ENCODE results near the gene HS3ST5.

HS3ST5 gene, protein sequence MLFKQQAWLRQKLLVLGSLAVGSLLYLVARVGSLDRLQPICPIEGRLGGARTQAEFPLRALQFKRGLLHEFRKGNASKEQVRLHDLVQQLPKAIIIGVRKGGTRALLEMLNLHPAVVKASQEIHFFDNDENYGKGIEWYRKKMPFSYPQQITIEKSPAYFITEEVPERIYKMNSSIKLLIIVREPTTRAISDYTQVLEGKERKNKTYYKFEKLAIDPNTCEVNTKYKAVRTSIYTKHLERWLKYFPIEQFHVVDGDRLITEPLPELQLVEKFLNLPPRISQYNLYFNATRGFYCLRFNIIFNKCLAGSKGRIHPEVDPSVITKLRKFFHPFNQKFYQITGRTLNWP

DNA sequence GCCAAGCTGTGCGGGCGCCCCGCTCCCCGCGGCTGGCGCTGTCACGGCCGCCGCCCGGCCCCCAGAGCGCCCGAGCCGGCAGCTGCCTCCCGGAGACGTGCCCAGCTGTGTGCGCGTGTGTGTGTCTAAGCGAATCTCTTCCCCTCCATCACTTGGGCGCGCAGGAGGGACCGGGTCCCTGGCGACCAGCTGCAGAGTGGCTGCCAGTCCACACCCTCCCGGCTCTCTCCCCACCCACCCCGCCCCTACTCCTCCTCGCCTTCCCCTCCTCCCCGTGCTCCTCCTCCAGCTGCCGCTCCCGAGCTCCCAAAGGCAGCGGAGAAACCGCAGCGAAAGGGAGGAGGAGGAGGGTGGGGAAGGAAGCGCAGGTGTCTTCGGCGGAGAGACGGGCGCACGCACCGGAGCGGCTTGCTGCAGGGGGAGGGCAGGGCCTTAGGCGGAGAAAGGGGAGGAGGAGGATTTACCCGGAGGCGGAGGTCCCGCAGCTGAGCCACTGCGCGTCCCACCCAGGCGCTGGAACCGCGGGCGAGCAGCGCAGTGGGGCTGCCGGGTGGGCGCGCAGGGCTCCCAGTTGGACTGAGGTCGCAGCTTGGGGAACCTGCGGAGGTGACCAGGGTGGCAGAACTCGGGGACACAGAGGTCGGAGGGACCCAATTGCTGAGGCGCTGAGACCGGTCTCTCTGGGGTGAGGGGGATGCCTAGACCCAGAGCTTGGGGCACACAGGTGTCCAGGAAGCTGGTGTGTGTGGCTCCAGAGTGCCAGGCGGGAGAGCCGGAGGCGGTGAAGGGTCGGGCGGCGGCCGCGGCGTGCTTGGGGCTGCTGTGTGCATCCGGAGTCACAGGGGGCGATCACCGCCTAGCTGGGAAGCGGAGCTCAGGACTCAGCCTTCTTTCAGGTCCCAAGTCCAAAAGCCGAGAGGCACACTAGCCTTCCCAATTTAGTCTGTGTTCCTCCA is at the start of gene HS3ST5:
Gene HS3ST5 (minus strand): TSS at position 198 of the 956 bp plus-strand sequence. CDS start 280,178 bp downstream, outside the sequence.
- no peak for DNase-seq

DNA sequence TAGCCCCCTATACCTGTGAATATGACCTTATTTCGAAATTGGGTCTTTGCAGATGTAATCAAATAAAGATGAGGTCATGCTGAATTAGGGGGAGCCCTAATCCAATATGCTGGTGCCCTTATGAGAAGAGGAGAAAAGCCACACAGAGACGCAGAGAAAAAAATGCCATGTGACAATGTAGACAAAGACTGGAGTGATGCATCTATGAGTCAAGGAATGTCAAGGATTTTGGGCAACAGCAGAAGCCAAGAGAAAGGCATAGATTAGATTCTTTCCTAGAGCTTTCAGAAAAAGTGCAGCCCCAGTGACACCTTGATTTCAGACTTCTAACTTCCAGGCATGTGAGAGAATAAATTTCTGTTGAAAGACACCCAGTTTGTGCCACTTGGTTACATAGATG is 47.4 kb upstream of the HS3ST5 start:
- DNase-seq = no peak

GRCh38 chr6:114389111-114389510 is 46.3 kb upstream of the HS3ST5 start:
- DNase-seq = no peak

- no peak for DNase-seq
Observed at GRCh38 chr6:114382406-114382805, 39.6 kb upstream of the HS3ST5 start.

GRCh38 chr6:114377881-114378280 is 35.1 kb upstream of the HS3ST5 start:
- no peak for DNase-seq

DNA sequence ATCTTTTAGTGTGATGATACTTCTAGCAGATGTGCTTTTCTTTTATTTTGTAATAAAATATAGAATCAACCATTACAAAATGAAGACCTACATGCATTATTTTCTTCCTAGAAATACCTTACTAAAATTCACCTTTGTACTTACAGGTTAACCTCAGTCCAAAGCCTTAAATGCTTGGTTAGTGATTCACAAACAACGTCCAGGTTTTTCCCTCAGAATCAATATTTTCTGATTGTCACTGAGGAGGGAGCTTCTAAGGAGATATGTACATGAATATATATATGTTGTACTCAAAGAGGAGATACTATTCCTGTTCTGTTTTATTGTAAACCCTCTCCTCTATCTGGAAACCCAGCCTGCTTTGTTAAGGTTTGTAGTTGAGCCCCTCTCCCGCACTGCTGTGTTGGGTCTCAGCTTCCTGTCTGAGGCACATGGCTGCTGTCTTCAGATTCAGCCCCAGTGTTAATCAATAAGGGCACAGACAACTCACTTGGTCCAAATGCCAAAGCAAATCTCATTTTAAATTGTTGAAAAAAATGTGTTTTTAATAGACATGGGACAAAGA is 33.9 kb upstream of the HS3ST5 start:
- DNase-seq = no peak

- DNase-seq = no peak
Observed at GRCh38 chr6:114375541-114376192, 32.8 kb upstream of the HS3ST5 start.

DNA sequence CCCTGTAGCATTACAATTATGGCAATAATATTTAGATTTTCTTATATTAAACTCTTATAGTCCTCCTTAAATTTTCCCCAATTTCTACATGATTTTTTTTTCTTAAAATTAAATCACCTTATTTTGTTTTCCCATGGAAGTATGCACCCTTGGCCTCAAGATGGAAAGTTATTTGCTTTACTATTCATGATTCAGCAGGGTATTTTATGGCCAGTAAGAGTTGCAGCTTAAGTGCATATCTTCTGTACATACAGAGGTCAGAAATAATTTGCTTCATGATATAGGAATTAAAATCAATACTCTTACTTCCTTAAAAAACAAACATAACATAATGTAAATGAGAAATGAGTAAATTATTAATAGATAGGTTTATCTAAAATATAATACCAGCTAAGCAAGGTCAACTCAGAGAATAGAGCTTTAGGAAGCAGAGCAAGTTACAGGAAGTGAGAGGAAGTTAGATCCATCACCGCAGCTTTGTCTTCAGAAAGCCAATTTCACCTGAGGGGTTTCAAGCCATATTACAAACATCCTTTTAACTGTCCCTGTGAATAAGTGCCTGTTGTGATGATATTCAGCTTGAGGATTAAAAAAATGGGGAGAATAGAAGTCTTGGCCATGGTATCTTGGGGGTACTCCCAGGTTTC is 24.6 kb upstream of the HS3ST5 start:
- DNase-seq = no peak

DNA sequence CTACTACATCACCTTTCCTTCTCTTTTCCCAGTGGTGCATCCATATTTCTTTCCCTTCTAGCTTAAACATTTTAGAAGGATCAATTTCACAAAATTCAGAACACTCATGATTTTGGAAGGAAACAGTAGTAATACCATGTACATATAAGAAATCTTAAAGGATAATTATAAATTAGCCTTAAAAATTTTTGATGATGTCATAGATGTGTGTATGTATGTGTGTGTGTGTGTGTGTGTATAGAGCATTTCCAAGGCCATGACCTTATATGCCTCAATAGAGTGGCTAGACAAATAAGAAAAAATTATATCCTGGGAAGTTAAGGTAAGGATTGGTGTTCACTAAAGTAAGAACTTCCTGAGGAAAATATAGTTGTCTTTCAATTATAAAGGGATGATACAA is 24.1 kb upstream of the HS3ST5 start:
- DNase-seq = no peak

DNA sequence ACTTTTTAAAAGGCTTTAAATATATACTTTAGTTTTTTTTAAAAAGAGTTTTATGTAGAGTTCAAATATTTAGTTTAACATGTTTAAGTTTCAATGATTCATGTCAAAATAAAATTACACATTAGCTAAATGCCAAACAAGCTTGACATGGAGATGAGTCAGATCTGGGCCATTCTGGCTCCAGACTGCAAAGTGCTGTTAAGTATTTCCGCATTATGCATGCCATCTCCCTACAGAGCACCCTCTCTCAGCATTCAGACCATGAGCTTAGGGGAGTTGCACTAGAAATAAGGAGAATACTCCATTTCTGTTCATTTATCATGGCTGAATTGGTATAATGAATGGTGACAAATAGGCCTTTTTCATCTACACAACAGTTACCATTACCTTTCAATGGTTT is 21.5 kb upstream of the HS3ST5 start:
- no peak for DNase-seq

DNA sequence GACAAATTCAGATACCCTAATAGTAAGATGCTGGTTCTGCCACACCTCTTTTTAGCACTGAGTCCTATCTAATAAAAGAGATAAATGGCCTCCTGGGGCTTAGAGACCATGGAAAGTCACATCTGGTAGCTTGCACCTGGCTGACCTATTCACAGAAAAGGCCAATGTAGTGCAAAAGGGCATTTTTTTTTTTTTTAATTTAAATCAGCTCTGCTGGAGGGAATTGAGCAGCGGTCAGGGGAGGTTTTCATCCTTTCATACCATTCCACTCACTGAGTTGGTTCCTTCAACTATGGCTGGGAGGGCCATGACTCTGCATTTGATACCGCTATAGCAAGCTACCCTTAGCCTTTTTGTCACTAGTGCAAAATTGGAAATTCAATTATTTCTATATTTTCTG is 20.1 kb upstream of the HS3ST5 start:
- no peak for DNase-seq

- DNase-seq = no peak
Observed at GRCh38 chr6:114362396-114362795, 19.6 kb upstream of the HS3ST5 start.

- DNase-seq = no peak
Observed at GRCh38 chr6:114361036-114361435, 18.2 kb upstream of the HS3ST5 start.

- no peak for DNase-seq
Observed at GRCh38 chr6:114355300-114355699, 12.5 kb upstream of the HS3ST5 start.

- no peak for DNase-seq
Observed at GRCh38 chr6:114354482-114354881, 11.7 kb upstream of the HS3ST5 start.

GRCh38 chr6:114346451-114346850 is 3.6 kb upstream of the HS3ST5 start:
- no peak for DNase-seq

DNA sequence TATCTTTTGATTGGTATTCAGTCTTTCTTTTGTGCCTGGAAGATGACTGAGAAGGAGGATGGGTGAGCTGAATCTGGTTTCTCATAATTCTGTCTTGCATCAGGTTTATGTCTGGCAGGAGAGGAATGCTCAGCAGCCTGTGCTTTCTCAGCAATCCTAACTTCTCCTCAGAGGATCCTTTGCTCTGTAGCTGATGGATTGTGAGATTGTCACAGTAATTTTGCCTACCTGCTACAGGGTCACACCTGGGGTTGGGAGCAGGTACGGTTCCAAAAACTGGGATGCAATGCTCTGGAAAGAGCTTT is 2.1 kb upstream of the HS3ST5 start:
- DNase-seq = no peak

DNA sequence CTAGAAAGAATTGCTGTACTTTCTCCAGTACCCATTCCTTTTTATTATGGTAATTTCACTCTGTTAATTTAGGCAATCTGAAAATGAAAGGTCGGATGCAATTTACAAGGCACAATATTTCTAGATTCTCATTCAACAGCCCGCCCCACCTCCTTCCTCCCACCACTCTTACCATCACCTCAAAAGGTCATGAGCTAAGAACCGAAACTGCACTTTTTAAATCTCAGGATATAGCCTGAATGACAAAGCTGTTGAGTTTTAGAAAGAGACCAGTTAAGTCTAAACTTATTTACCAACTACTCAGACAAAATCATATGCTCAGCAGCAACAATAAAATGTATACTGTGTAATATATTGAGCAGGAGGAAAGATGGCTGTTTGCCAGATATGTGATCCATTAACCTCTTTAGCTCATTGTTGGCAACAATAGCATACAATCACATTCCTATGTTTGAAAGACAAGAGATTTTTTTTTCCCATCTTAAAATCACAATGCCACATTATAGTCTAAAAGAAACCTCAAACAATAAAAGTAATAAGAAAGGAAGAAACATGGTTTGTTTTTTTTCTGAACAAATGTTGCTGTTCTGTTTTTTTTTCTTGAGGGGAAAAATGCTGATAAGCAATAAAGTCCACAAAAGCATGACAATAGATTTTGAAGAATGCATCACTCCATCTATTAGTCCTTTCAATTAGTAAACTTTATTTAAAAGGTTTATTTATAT is 1.6 kb upstream of the HS3ST5 start:
- no peak for DNase-seq

GRCh38 chr6:114343782-114344144 is 940 bp upstream of the HS3ST5 start:
- no peak for DNase-seq

GRCh38 chr6:114342086-114342825 is 567 bp downstream of the HS3ST5 start:
- no peak for DNase-seq

DNA sequence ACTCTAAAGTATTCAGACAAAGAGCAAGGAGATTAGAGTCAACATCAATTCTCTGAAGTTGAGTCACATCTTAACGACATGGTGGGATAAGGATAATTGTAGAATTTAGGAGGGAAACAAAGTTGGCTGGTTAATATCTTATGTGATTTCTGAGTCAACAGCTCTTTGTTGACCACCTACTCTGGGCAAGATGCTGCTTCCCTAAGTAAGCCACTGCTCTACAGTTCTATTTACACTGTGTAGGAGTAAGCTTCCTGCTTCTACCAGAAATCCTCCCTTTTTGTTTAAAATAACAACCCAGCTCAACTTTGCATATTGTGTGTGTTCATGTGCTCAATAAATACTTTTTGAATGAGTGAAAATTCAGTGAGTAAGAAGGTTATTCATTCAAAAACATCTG is 3.1 kb downstream of the HS3ST5 start:
- no peak for DNase-seq
